CD4-positive, alpha-beta T cell (primary cell): ENCODE results near the gene MUC6. TPM values are rescaled to one million over a fixed set of nuclear protein-coding genes. Genes with fewer than 3 reads are reported as not detected.
"Not testable (repeated sequence)": the region's sequence is repeated elsewhere in the genome, so short reads cannot be mapped to it uniquely, and the experiment has no call there.

Experiments used
- ATAC-seq: fragments of 200-7000 bp; cut with Tn5 transposase; one replicate; pipeline ENCODE4 v1.10.0; 2022; ENCODE audit warnings: mild to moderate bottlenecking; ENCODE audit not compliant: poor library complexity
- CTCF ChIA-PET: fragments of 350-600 bp; sonication (Branson Sonifier 250); formaldehyde crosslinking; loops from one replicate; lab custom pipeline; 2021; ENCODE audit warnings: antibody characterized with exemption, inconsistent platforms; lab: Charles Lee
- POLR2A ChIA-PET: fragments of 350-600 bp; sonication (Branson Sonifier 250); formaldehyde crosslinking; loops from one replicate; lab custom pipeline; 2021; ENCODE audit warnings: antibody characterized with exemption, inconsistent platforms; lab: Charles Lee
- DNase-seq, 14 experiments: peaks; one replicate each; pipeline ENCODE4 v3.0.0-alpha.2; 2013 to 2020; ENCODE audit warnings: mixed read lengths in 2 of 14
- H3K27ac ChIP-seq, 2 donors: one replicate each; pipeline versions ENCODE4 v1.5.1 to v1.7.0; 2013; ENCODE audit warnings: low read length in 2 of 2, low read depth in 1 of 2, mild to moderate bottlenecking in 1 of 2
- H3K27me3 ChIP-seq, 2 experiments: 1 replicate in 1 of 2; 2 replicates in 1 of 2; pipeline versions ENCODE4 v1.6.1 to v1.7.0; 2013; ENCODE audit warnings: low read length in 2 of 2, control low read depth in 1 of 2, mild to moderate bottlenecking in 1 of 2, moderate library complexity in 1 of 2; ENCODE audit not compliant: insufficient read depth in 2 of 2, control insufficient read depth in 1 of 2
- H3K36me3 ChIP-seq: one replicate; pipeline ENCODE4 v1.6.1; 2013; ENCODE audit warnings: low read length, control low read depth; ENCODE audit not compliant: insufficient read depth
- H3K4me1 ChIP-seq: one replicate; pipeline ENCODE4 v1.6.1; 2013; ENCODE audit warnings: low read length, control low read depth; ENCODE audit not compliant: insufficient read depth
- H3K4me3 ChIP-seq: one replicate; pipeline ENCODE4 v1.5.1; 2013; ENCODE audit warnings: mild to moderate bottlenecking, low read length, moderate library complexity
- H3K9me3 ChIP-seq, 2 experiments: 1 replicate in 1 of 2; 2 replicates in 1 of 2; pipeline versions ENCODE4 v1.6.1 to v1.7.0; 2013; ENCODE audit warnings: low read length in 2 of 2, mild to moderate bottlenecking in 2 of 2, control low read depth in 1 of 2, moderate library complexity in 1 of 2; ENCODE audit not compliant: control insufficient read depth in 1 of 2, insufficient read depth in 1 of 2
- H3K27ac Mint-ChIP-seq: one replicate; pipeline ENCODE4 v1.8.0; 2020; ENCODE audit warnings: mixed read lengths
- H3K27me3 Mint-ChIP-seq: one replicate; pipeline ENCODE4 v1.8.0; 2021; ENCODE audit warnings: mixed read lengths
- H3K36me3 Mint-ChIP-seq: one replicate; pipeline ENCODE4 v1.8.0; 2021; ENCODE audit warnings: low read depth, mixed read lengths
- H3K4me1 Mint-ChIP-seq: one replicate; pipeline ENCODE4 v1.8.0; 2021; ENCODE audit warnings: low read depth, mixed read lengths
- H3K4me3 Mint-ChIP-seq: one replicate; pipeline ENCODE4 v1.8.0; 2020; ENCODE audit warnings: mild to moderate bottlenecking, mixed read lengths
- H3K9me3 Mint-ChIP-seq: one replicate; pipeline ENCODE4 v1.8.0; 2020; ENCODE audit warnings: mixed read lengths
- CTCF ChIP-seq: fragments of 200-600 bp; IDR thresholded peaks from one replicate; pipeline ENCODE4 v1.8.0; 2022; ENCODE audit warnings: antibody characterized with exemption, mild to moderate bottlenecking
- intact Hi-C, 2 experiments: fragments of 100-400 bp; cut with DNase I in 1 of 2; cut with micrococcal nuclease in 1 of 2; formaldehyde crosslinking; loops; one replicate each; pipeline versions ENCODE4 v1.15.1 to v1.9.0; 2023 to 2025; cut with DNase I, micrococcal nuclease
- total RNA-seq, 174 experiments: library from RNA in 2 of 174; stranded (reverse) in 2 of 174; gene quantifications; one replicate each; pipeline ENCODE4 v1.2.3 and lab custom pipeline; 2021 to 2026

The MUC6 gene
- total RNA-seq, 2 experiments from 2014 or later = not detected

- H3K27ac ChIP-seq = no peak overlapping the region
- H3K4me3 ChIP-seq = no peak overlapping the region
- peaks cover 11% of the 10 kb centered on the region for H3K4me1 ChIP-seq
- peaks cover 20% of the 10 kb centered on the region for H3K4me1 Mint-ChIP-seq
- H3K4me3 Mint-ChIP-seq = no peak overlapping the region
- no peak for TF ChIP-seq CTCF
- H3K36me3 Mint-ChIP-seq = no peaks in the 10 kb centered on the region
- intact Hi-C loops = no loop called here
- POLR2A ChIA-PET = no interaction called here
- ATAC-seq (no peak), DNase-seq (no peak)
- H3K27ac Mint-ChIP-seq = no peak overlapping the region
- no peaks in the 10 kb centered on the region for H3K36me3 ChIP-seq
- H3K27me3 ChIP-seq = no peaks in the 10 kb centered on the region
- no peaks in the 10 kb centered on the region for H3K27me3 Mint-ChIP-seq
- H3K9me3 Mint-ChIP-seq = no peaks in the 10 kb centered on the region
- CTCF ChIA-PET = no interaction called here
- H3K9me3 ChIP-seq = peaks cover 0 to 20% of the 10 kb centered on the region in 2 experiments
These were observed 17.1 kb downstream of the MUC6 start for GRCh38 chr11:1019321-1019910.

- ChIA-PET CTCF (no interaction called here), POLR2A (no interaction called here)
- Histone ChIP-seq H3K36me3 (no peaks in the 10 kb centered on the region), H3K4me1 (peaks cover 11% of the 10 kb centered on the region), H3K27ac (no peak overlapping the region), H3K4me3 (no peak overlapping the region), H3K27me3 (no peaks in the 10 kb centered on the region), H3K9me3 (peaks cover 0 to 12% of the 10 kb centered on the region in 2 experiments)
- no peaks in the 10 kb centered on the region for H3K27me3 Mint-ChIP-seq
- intact Hi-C loops = no loop called here
- no peaks in the 10 kb centered on the region for H3K9me3 Mint-ChIP-seq
- no peak for TF ChIP-seq CTCF
- H3K4me3 Mint-ChIP-seq = no peak overlapping the region
- DNase-seq (no peak), ATAC-seq (no peak)
- peaks cover 20% of the 10 kb centered on the region for H3K4me1 Mint-ChIP-seq
- H3K27ac Mint-ChIP-seq = no peak overlapping the region
- no peaks in the 10 kb centered on the region for H3K36me3 Mint-ChIP-seq
These were observed 18.4 kb downstream of the MUC6 start for GRCh38 chr11:1018091-1018490.

- TF ChIP-seq CTCF = no peak
- H3K27me3 Mint-ChIP-seq = no peaks in the 10 kb centered on the region
- H3K9me3 ChIP-seq = peaks cover 0 to 10% of the 10 kb centered on the region in 2 experiments
- CTCF ChIA-PET = no interaction called here
- H3K9me3 Mint-ChIP-seq = no peaks in the 10 kb centered on the region
- H3K4me1 Mint-ChIP-seq = peaks cover 20% of the 10 kb centered on the region
- DNase-seq = peak in 2 of 14 experiments; percentile 5 to 13
- no peaks in the 10 kb centered on the region for H3K27me3 ChIP-seq
- H3K36me3 Mint-ChIP-seq = no peaks in the 10 kb centered on the region
- H3K4me1 ChIP-seq = peaks cover 11% of the 10 kb centered on the region
- no peak overlapping the region for H3K4me3 ChIP-seq
- H3K27ac ChIP-seq = no peak overlapping the region
- no peak overlapping the region for H3K4me3 Mint-ChIP-seq
- intact Hi-C loops = no loop called here
- H3K36me3 ChIP-seq = no peaks in the 10 kb centered on the region
- no peak overlapping the region for H3K27ac Mint-ChIP-seq
- ATAC-seq = no peak
- POLR2A ChIA-PET = no interaction called here
These were observed 19.1 kb downstream of the MUC6 start for GRCh38 chr11:1017269-1018005.

- H3K27ac Mint-ChIP-seq, H3K9me3 Mint-ChIP-seq, H3K27ac ChIP-seq, intact Hi-C loops, H3K27me3 Mint-ChIP-seq, H3K9me3 ChIP-seq, H3K27me3 ChIP-seq, POLR2A ChIA-PET, H3K4me3 ChIP-seq, H3K36me3 ChIP-seq, H3K36me3 Mint-ChIP-seq, H3K4me3 Mint-ChIP-seq, CTCF ChIA-PET, ATAC-seq: not testable (repeated sequence)
- DNase-seq = peak in 1 of 14 experiments; percentile 15
- H3K4me1 Mint-ChIP-seq = peaks cover 20% of the 10 kb centered on the region
- H3K4me1 ChIP-seq = peaks cover 11% of the 10 kb centered on the region
These were observed 19.9 kb downstream of the MUC6 start for GRCh38 chr11:1016610-1017126.
